ENCODE data around the gene ARL6IP5. TPM values are rescaled to one million over a fixed set of nuclear protein-coding genes. Genes with fewer than 3 reads are reported as not detected.

The ARL6IP5 gene
- total RNA-seq, 2 donors from 2014 or later: 172 to 199 TPM

- H3K36me3 ChIP-seq: peaks cover 10% of the 10 kb centered on the region
- no peak for TF ChIP-seq CTCF (IDR thresholded peaks at IDR 0.05)
These were observed 10.9 kb downstream of the ARL6IP5 start for GRCh38 chr3:69095636-69096035.

GRCh38 chr3:69096299-69096698 is 11.6 kb downstream of the ARL6IP5 start:
- H3K4me3 ChIP-seq: no peak overlapping the region
- no peak for TF ChIP-seq CTCF (IDR thresholded peaks at IDR 0.05)
- no peaks in the 10 kb centered on the region for H3K27me3 ChIP-seq
- no peak for DNase-seq (ENCODE audit: low spot score)
- H3K27ac ChIP-seq: peak overlapping the region in 1 of 2 donors; percentile 71
- H3K4me1 ChIP-seq: peaks cover 0 to 84% of the 10 kb centered on the region in 2 donors
- peaks cover 13% of the 10 kb centered on the region for H3K36me3 ChIP-seq
- H3K9me3 ChIP-seq: no peaks in the 10 kb centered on the region

More at GRCh38 chr3:69095636-69096035, 10.9 kb downstream of the ARL6IP5 start:
- H3K27me3 ChIP-seq: no peaks in the 10 kb centered on the region
- H3K9me3 ChIP-seq: no peaks in the 10 kb centered on the region
- DNase-seq (ENCODE audit: low spot score): no peak
- peak overlapping the region; percentile 16 to 71 for H3K27ac ChIP-seq
- peaks cover 0 to 90% of the 10 kb centered on the region in 2 donors for H3K4me1 ChIP-seq
- no peak overlapping the region for H3K4me3 ChIP-seq

GRCh38 chr3:69097407-69098086 is 12.8 kb downstream of the ARL6IP5 start:
- TF ChIP-seq CTCF (IDR thresholded peaks at IDR 0.05): no peak
- Histone ChIP-seq H3K36me3 (peaks cover 22% of the 10 kb centered on the region), H3K4me1 (peaks cover 0 to 81% of the 10 kb centered on the region in 2 donors), H3K9me3 (no peaks in the 10 kb centered on the region), H3K4me3 (no peak overlapping the region), H3K27ac (no peak overlapping the region), H3K27me3 (no peaks in the 10 kb centered on the region)
- DNase-seq (ENCODE audit: low spot score): no peak

GRCh38 chr3:69099576-69099975 is 14.8 kb downstream of the ARL6IP5 start:
- no peaks in the 10 kb centered on the region for H3K27me3 ChIP-seq
- H3K27ac ChIP-seq: peak overlapping the region; percentile 1 to 56
- DNase-seq (ENCODE audit: low spot score): no peak
- no peak for TF ChIP-seq CTCF (IDR thresholded peaks at IDR 0.05)
- H3K4me1 ChIP-seq: peaks cover 0 to 75% of the 10 kb centered on the region in 2 donors
- H3K36me3 ChIP-seq: peaks cover 39% of the 10 kb centered on the region
- no peak overlapping the region for H3K4me3 ChIP-seq
- no peaks in the 10 kb centered on the region for H3K9me3 ChIP-seq

- TF ChIP-seq CTCF (IDR thresholded peaks at IDR 0.05): no peak
- DNase-seq (ENCODE audit: low spot score): no peak
- Histone ChIP-seq H3K9me3 (no peaks in the 10 kb centered on the region), H3K4me1 (peaks cover 0 to 63% of the 10 kb centered on the region in 2 donors), H3K36me3 (peaks cover 50% of the 10 kb centered on the region), H3K27ac (peak overlapping the region; percentile 11 to 56), H3K4me3 (no peak overlapping the region), H3K27me3 (no peaks in the 10 kb centered on the region)
These were observed 17.6 kb downstream of the ARL6IP5 start for GRCh38 chr3:69102384-69102783.

GRCh38 chr3:69103123-69103522 is 18.4 kb downstream of the ARL6IP5 start:
- Histone ChIP-seq H3K4me3 (no peak overlapping the region), H3K36me3 (peaks cover 51% of the 10 kb centered on the region), H3K27ac (peak overlapping the region in 1 of 2 donors; percentile 56), H3K9me3 (no peaks in the 10 kb centered on the region), H3K27me3 (no peaks in the 10 kb centered on the region), H3K4me1 (peaks cover 0 to 56% of the 10 kb centered on the region in 2 donors)
- TF ChIP-seq CTCF (IDR thresholded peaks at IDR 0.05): no peak
- DNase-seq (ENCODE audit: low spot score): no peak
